Lower lobe of right lung (tissue), 2 donors: Measurements from ENCODE around the gene ST3GAL3. TPM values are rescaled to one million over a fixed set of nuclear protein-coding genes. Genes with fewer than 3 reads are reported as not detected.

Experiments
- ATAC-seq, 2 donors: fragments of 200-7000 bp; cut with Tn5 transposase; one replicate each; pipeline ENCODE4 v1.9.1; 2020 to 2022; ENCODE audit warnings: mild to moderate bottlenecking in 2 of 2, moderate library complexity in 2 of 2
- DNase-seq: peaks from one replicate; pipeline ENCODE4 v3.0.0-alpha.2; 2020
- H3K27ac ChIP-seq: fragments of 200-600 bp; one replicate; pipeline ENCODE4 v1.8.0; 2022
- H3K27me3 ChIP-seq: fragments of 200-600 bp; one replicate; pipeline ENCODE4 v1.8.0; 2022; ENCODE audit warnings: low read depth
- H3K36me3 ChIP-seq: fragments of 200-600 bp; one replicate; pipeline ENCODE4 v1.8.0; 2022; ENCODE audit warnings: mild to moderate bottlenecking
- H3K4me1 ChIP-seq: fragments of 200-600 bp; one replicate; pipeline ENCODE4 v1.8.0; 2022
- H3K4me3 ChIP-seq: fragments of 200-600 bp; one replicate; pipeline ENCODE4 v1.8.0; 2022; ENCODE audit warnings: mild to moderate bottlenecking
- H3K9me3 ChIP-seq: fragments of 200-600 bp; one replicate; pipeline ENCODE4 v1.8.0; 2022
- CTCF ChIP-seq: fragments of 200-600 bp; IDR thresholded peaks from one replicate; pipeline ENCODE4 v1.8.0; 2022; ENCODE audit warnings: antibody characterized with exemption, mild to moderate bottlenecking
- intact Hi-C: fragments of 100-400 bp; cut with DNase I; formaldehyde crosslinking; loops from one replicate; pipeline ENCODE4 v1.11.0; 2022
- total RNA-seq: library from RNA; stranded (reverse); fragmentation: NEBNext Ultra II Directional; extraction: Animal tissue kit (Norgen Biotek cat#: 25700); gene quantifications from one replicate; pipeline ENCODE4 v1.2.1, GENCODE V29; 2021
- donor health status: DM: no; HTN: yes; CAD: no; lungs with severe emphysema.

Gene ST3GAL3
- total RNA-seq, 1 donor from 2014 or later = 23.6 TPM

- TF ChIP-seq CTCF = no peak
- H3K27me3 ChIP-seq = no peaks in the 10 kb centered on the region
- DNase-seq (no peak), ATAC-seq (no peak)
- H3K4me3 ChIP-seq = no peak overlapping the region
- H3K9me3 ChIP-seq = no peaks in the 10 kb centered on the region
- intact Hi-C loops = no loop called here
- no peak overlapping the region for H3K27ac ChIP-seq
- H3K36me3 ChIP-seq = peaks cover 94% of the 10 kb centered on the region
- no peaks in the 10 kb centered on the region for H3K4me1 ChIP-seq
Observed at GRCh38 chr1:43673261-43673660, 34.1 kb upstream of the ST3GAL3 start.

- DNase-seq (no peak), ATAC-seq (no peak)
- Histone ChIP-seq H3K4me1 (no peaks in the 10 kb centered on the region), H3K36me3 (peaks cover 91% of the 10 kb centered on the region), H3K9me3 (no peaks in the 10 kb centered on the region), H3K27me3 (no peaks in the 10 kb centered on the region), H3K27ac (no peak overlapping the region), H3K4me3 (no peak overlapping the region)
- intact Hi-C loops = no loop called here
- no peak for TF ChIP-seq CTCF
Observed at GRCh38 chr1:43678940-43679339, 28.4 kb upstream of the ST3GAL3 start.

GRCh38 chr1:43683560-43683959, 23.8 kb upstream of the ST3GAL3 start:
- no peak overlapping the region for H3K27ac ChIP-seq
- H3K36me3 ChIP-seq = peaks cover 97% of the 10 kb centered on the region
- no peaks in the 10 kb centered on the region for H3K4me1 ChIP-seq
- ATAC-seq = no peak
- TF ChIP-seq CTCF = no peak
- H3K9me3 ChIP-seq = no peaks in the 10 kb centered on the region
- DNase-seq = no peak
- intact Hi-C loops = no loop called here
- H3K4me3 ChIP-seq = no peak overlapping the region
- H3K27me3 ChIP-seq = no peaks in the 10 kb centered on the region

GRCh38 chr1:43686801-43687200, 20.5 kb upstream of the ST3GAL3 start:
- Histone ChIP-seq H3K36me3 (peaks cover 100% of the 10 kb centered on the region), H3K4me3 (no peak overlapping the region), H3K27ac (no peak overlapping the region), H3K9me3 (no peaks in the 10 kb centered on the region), H3K27me3 (no peaks in the 10 kb centered on the region), H3K4me1 (no peaks in the 10 kb centered on the region)
- ATAC-seq (no peak), DNase-seq (no peak)
- intact Hi-C loops = no loop called here
- no peak for TF ChIP-seq CTCF

- TF ChIP-seq CTCF = no peak
- Histone ChIP-seq H3K4me1 (no peaks in the 10 kb centered on the region), H3K36me3 (peaks cover 100% of the 10 kb centered on the region), H3K27ac (no peak overlapping the region), H3K27me3 (no peaks in the 10 kb centered on the region), H3K4me3 (no peak overlapping the region), H3K9me3 (no peaks in the 10 kb centered on the region)
- ATAC-seq = no peak
- no peak for DNase-seq
- intact Hi-C loops = no loop called here
Observed at GRCh38 chr1:43687301-43688108, 19.8 kb upstream of the ST3GAL3 start.
